GM12878 (cell line): ENCODE results near the gene DBR1. TPM values are rescaled to one million over a fixed set of nuclear protein-coding genes. Genes with fewer than 3 reads are reported as not detected.

ENCODE experiments used
- ATAC-seq: fragments of 200-7000 bp; cut with Tn5 transposase; 3 replicates; pipeline ENCODE4 v1.9.1; 2020; ENCODE audit warnings: mild to moderate bottlenecking, moderate library complexity
- BruUV-seq: library from RNA; stranded (reverse); fragments of 400-500 nt; replicated peaks from 2 replicates; lab custom pipeline; 2021; lab: Mats Ljungman, UMichigan
- CTCF ChIA-PET: fragments of 300-600 bp; sonication (Branson Sonifier 250); formaldehyde crosslinking; extraction: SDS; loops from one replicate; lab custom pipeline; 2021; ENCODE audit warnings: inconsistent platforms; lab: Yijun Ruan, JAX
- POLR2A ChIA-PET: fragments of 350-600 bp; formaldehyde crosslinking; extraction: SDS; loops from one replicate; lab custom pipeline; 2021; ENCODE audit warnings: inconsistent platforms; lab: Charles Lee
- RAD21 ChIA-PET: fragments of 300-600 bp; sonication (Branson Sonifier 250); formaldehyde crosslinking; loops from one replicate; lab custom pipeline; 2023; ENCODE audit warnings: antibody characterized with exemption; ENCODE audit not compliant: unreplicated experiment; lab: Charles Lee
- SMC1A ChIA-PET: fragments of 300-600 bp; sonication (Branson Sonifier 250); formaldehyde crosslinking; loops from one replicate; lab custom pipeline; 2023; ENCODE audit not compliant: unreplicated experiment, uncharacterized antibody; lab: Charles Lee
- DNase-seq: peaks from one replicate; pipeline ENCODE4 v3.0.0-alpha.2; 2011; ENCODE audit warnings: low read depth, low spot score
- FAIRE-seq: peaks from 3 replicates; lab custom pipeline; 2011; peaks lifted over from hg19 to GRCh38; lab: Jason Lieb, UNC
- H2AFZ ChIP-seq: 2 replicates; pipeline ENCODE4 v1.6.0; 2011; ENCODE audit warnings: low read depth, low read length, control low read depth; ENCODE audit not compliant: control insufficient read depth
- H3K27ac ChIP-seq: 2 replicates; pipeline ENCODE4 v1.5.1; 2011; ENCODE audit warnings: control low read depth; ENCODE audit not compliant: control insufficient read depth, insufficient read depth
- H3K27me3 ChIP-seq, 2 experiments: replicated peaks in 1 of 2; 2 replicates each; pipeline versions ENCODE4 v1.6.0 to v1.6.1; 2011; ENCODE audit warnings: low read length in 1 of 2; ENCODE audit not compliant: control insufficient read depth in 2 of 2, insufficient read depth in 2 of 2
- H3K36me3 ChIP-seq, 2 experiments: 2 replicates each; pipeline ENCODE4 v1.5.1; 2011; ENCODE audit warnings: low read length in 1 of 2; ENCODE audit not compliant: control insufficient read depth in 2 of 2, insufficient read depth in 2 of 2
- H3K4me1 ChIP-seq: 2 replicates; pipeline ENCODE4 v1.6.1; 2011; ENCODE audit warnings: mild to moderate bottlenecking, low read length, moderate library complexity, mixed read lengths; ENCODE audit not compliant: control insufficient read depth, insufficient read depth
- H3K4me2 ChIP-seq: 2 replicates; pipeline ENCODE4 v1.6.0; 2011; ENCODE audit warnings: control low read depth; ENCODE audit not compliant: control insufficient read depth, insufficient read depth
- H3K4me3 ChIP-seq: fragments of 200-600 bp; sonication (generic); 2 replicates; pipeline ENCODE4 v1.5.1; 2016
- H3K79me2 ChIP-seq: 2 replicates; pipeline ENCODE4 v1.6.0; 2011; ENCODE audit warnings: low read length; ENCODE audit not compliant: control insufficient read depth, insufficient read depth
- H3K9ac ChIP-seq: 2 replicates; pipeline ENCODE4 v1.8.0; 2011; ENCODE audit warnings: low read length, control low read depth, mixed read lengths; ENCODE audit not compliant: control insufficient read depth, insufficient read depth
- H3K9me3 ChIP-seq: replicated peaks from 3 replicates; pipeline ENCODE4 v1.5.1; 2011; ENCODE audit warnings: mild to moderate bottlenecking, low read length; ENCODE audit not compliant: control insufficient read depth, insufficient read depth
- H4K20me1 ChIP-seq: 2 replicates; pipeline ENCODE4 v1.6.0; 2011; ENCODE audit not compliant: control insufficient read depth, insufficient read depth
- NFIC ChIP-seq: IDR thresholded peaks from 2 replicates; pipeline ENCODE4 v1.6.1; 2012; ENCODE audit warnings: low read depth, mild to moderate bottlenecking, inconsistent platforms, low read length, moderate library complexity
- WGBS: methylation state at CpG from one replicate; pipeline ENCODE4 v1.1.6; 2016; ENCODE audit warnings: low lambda C conversion rate; ENCODE audit not compliant: insufficient replicate concordance, insufficient coverage; ENCODE audit errors: missing lambda C conversion rate; 5-methylcytosine and 5-hydroxymethylcytosine counted together
- in situ Hi-C: fragments of 300-500 bp; cut with MboI; formaldehyde crosslinking; loops from 9 replicates; pipeline ENCODE4 v1.14.3; 2018; ENCODE audit warnings: mixed read lengths
- intact Hi-C: fragments of 100-400 bp; cut with micrococcal nuclease; formaldehyde crosslinking; loops from one replicate; pipeline ENCODE4 v1.14.2; 2022; ENCODE audit not compliant: unreplicated experiment
- polyA plus RNA-seq, 11 experiments: library from polyadenylated mRNA; depleted of rRNA in 4 of 11; unstranded in 6 of 11; stranded (reverse) in 5 of 11; fragments of >200 nt; fragmentation: Nextera tagmentation in 4 of 11; fragmentation: Illumina TruSeq in 1 of 11; extraction: Ambion mirVana in 4 of 11; extraction: Trizol in 1 of 11; gene quantifications; 1 replicate in 1 of 11; 2 replicates in 10 of 11; pipeline versions ENCODE4 v1.2.1 to v1.2.3, GENCODE V29; 2011 to 2016; ENCODE audit warnings: inconsistent platforms in 2 of 11, missing spikeins in 2 of 11, low read depth in 1 of 11
- total RNA-seq, 4 experiments: library from RNA; depleted of rRNA in 3 of 4; stranded (reverse); fragments of >200 nt in 3 of 4; fragmentation: Illumina TruSeq in 1 of 4; extraction: Trizol in 1 of 4; gene quantifications; 2 replicates each; pipeline versions ENCODE4 v1.2.1 to v1.2.3, GENCODE V29; 2013 to 2021
- TF ChIP-seq, protein P1 (sequence below): fragments of 450-650 bp; IDR thresholded peaks from 2 replicates; pipeline ENCODE4 v1.6.1; 2016; ENCODE audit warnings: mild to moderate bottlenecking
- TF ChIP-seq, protein P2 (sequence below): fragments of 150-350 bp; IDR thresholded peaks from 2 replicates; pipeline ENCODE4 v1.6.1; 2014; ENCODE audit warnings: mild to moderate bottlenecking, low read depth, low read length

Gene DBR1
- total and polyA plus RNA-seq, 10 of the 15 experiments (the other 5 are each of a cell fraction or from before 2014, with no cell fraction given): 4.1 to 17.3 (median 15.8) TPM

DNA sequence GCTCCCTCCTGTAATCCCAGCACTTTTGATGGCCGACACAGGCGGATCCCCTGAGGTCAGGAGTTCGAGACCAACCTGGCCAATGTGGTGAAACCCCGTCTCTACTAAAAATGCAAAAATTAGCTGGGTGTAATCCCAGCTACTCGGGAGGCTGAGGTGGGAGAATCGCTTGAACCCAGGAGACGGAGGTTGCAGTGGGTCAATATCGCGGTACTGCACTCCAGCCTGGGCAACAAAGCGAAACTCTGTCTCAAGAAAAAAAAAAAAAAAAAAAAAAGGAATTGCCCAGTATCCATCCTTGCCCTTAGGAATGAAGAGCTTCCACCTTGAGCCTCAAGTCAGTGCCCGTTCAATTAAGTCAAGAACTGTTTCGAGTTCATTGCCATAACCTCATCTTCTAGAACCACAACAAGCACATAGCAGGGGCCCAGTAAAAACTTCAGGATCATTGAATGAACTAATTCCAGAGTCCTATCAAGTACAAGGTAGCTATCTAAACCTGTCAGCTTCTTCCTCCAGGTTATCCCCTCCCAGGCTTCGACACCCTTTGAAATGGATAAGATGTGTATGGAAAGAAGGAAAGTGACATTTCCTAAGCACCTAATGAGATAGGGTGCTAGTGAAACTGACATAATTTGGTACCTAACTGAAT, 826 bp downstream of the DBR1 start:
- H3K27me3 ChIP-seq: no peaks in the 10 kb centered on the region
- intact Hi-C loops: no loop called here
- H3K4me3 ChIP-seq: peak overlapping the region; percentile 96
- SMC1A ChIA-PET: interaction anchor here (0.5 to 4.4 kb wide), 10 partner anchors 9 to 1844 kb away, joined by 3 to 34 read pairs (median 3); partner anchors contain the start of gene ARMC8
- ATAC-seq: peak; percentile 8
- BruUV-seq: TSS peak; percentile 59
- peak overlapping the region; percentile 93 for H2AFZ ChIP-seq
- TF ChIP-seq, protein P1, sequence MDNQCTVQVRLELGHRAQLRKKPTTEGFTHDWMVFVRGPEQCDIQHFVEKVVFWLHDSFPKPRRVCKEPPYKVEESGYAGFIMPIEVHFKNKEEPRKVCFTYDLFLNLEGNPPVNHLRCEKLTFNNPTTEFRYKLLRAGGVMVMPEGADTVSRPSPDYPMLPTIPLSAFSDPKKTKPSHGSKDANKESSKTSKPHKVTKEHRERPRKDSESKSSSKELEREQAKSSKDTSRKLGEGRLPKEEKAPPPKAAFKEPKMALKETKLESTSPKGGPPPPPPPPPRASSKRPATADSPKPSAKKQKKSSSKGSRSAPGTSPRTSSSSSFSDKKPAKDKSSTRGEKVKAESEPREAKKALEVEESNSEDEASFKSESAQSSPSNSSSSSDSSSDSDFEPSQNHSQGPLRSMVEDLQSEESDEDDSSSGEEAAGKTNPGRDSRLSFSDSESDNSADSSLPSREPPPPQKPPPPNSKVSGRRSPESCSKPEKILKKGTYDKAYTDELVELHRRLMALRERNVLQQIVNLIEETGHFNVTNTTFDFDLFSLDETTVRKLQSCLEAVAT: peak; percentile 83
- TF ChIP-seq NFIC: no peak
- TF ChIP-seq, protein P2, sequence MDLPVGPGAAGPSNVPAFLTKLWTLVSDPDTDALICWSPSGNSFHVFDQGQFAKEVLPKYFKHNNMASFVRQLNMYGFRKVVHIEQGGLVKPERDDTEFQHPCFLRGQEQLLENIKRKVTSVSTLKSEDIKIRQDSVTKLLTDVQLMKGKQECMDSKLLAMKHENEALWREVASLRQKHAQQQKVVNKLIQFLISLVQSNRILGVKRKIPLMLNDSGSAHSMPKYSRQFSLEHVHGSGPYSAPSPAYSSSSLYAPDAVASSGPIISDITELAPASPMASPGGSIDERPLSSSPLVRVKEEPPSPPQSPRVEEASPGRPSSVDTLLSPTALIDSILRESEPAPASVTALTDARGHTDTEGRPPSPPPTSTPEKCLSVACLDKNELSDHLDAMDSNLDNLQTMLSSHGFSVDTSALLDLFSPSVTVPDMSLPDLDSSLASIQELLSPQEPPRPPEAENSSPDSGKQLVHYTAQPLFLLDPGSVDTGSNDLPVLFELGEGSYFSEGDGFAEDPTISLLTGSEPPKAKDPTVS: no peak
- TF ChIP-seq, all 136 proteins: peak for 1
- H3K9ac ChIP-seq: peak overlapping the region; percentile 80
- peaks cover 0 to 7% of the 10 kb centered on the region in 2 experiments; a peak in 2 of 4 replicates for H3K36me3 ChIP-seq
- POLR2A ChIA-PET: interaction anchor here (0.7 to 4.1 kb wide), 4 partner anchors 11 to 422 kb away, joined by 4 to 20 read pairs (median 7); partner anchors contain the start of gene ARMC8
- no peaks in the 10 kb centered on the region; the same call in none of the 2 replicates for H3K4me1 ChIP-seq
- CTCF ChIA-PET: interaction anchor here (0.6 to 3.0 kb wide), 10 partner anchors 9 to 742 kb away, joined by 3 to 12 read pairs (median 3); partner anchors contain the start of gene ARMC8
- DNase-seq: no peak
- peaks cover 16% of the 10 kb centered on the region for H3K79me2 ChIP-seq
- FAIRE-seq: peak; percentile 72
- RAD21 ChIA-PET: interaction anchor here (0.7 to 2.3 kb wide), 5 partner anchors 9 to 741 kb away, joined by 3 to 6 read pairs (median 3); partner anchors contain the start of gene ARMC8
- WGBS: 76% methylated on average over 13 of the region's 13 CpGs
- no peak overlapping the region; the same call in 1 of the 2 replicates for H3K27ac ChIP-seq
- H3K4me2 ChIP-seq: peak overlapping the region; percentile 72
- no peaks in the 10 kb centered on the region for H3K9me3 ChIP-seq
- in situ Hi-C loops: no loop called here
- no peaks in the 10 kb centered on the region for H4K20me1 ChIP-seq
